AG09309 (cell line): ENCODE results near the gene GAB3.

Source experiments
- DNase-seq: peaks from one replicate; pipeline ENCODE4 v3.0.0-alpha.2; 2010; ENCODE audit warnings: low read depth
- H3K4me3 ChIP-seq: 2 replicates; pipeline ENCODE4 v1.5.1; 2011; ENCODE audit warnings: mild to moderate bottlenecking, low read depth, low read length, moderate library complexity; ENCODE audit not compliant: control insufficient read depth
- TF ChIP-seq, protein P1 (sequence below): IDR thresholded peaks from 2 replicates; pipeline ENCODE4 v1.5.1; 2011; ENCODE audit warnings: mild to moderate bottlenecking, low read depth, low read length, inconsistent platforms; ENCODE audit not compliant: insufficient read depth, control insufficient read depth; ENCODE audit errors: missing control alignments

GAB3 gene

GRCh38 chrX:154737136-154737535 lies 13.7 kb downstream of the GAB3 start:
- TF ChIP-seq, protein P1, sequence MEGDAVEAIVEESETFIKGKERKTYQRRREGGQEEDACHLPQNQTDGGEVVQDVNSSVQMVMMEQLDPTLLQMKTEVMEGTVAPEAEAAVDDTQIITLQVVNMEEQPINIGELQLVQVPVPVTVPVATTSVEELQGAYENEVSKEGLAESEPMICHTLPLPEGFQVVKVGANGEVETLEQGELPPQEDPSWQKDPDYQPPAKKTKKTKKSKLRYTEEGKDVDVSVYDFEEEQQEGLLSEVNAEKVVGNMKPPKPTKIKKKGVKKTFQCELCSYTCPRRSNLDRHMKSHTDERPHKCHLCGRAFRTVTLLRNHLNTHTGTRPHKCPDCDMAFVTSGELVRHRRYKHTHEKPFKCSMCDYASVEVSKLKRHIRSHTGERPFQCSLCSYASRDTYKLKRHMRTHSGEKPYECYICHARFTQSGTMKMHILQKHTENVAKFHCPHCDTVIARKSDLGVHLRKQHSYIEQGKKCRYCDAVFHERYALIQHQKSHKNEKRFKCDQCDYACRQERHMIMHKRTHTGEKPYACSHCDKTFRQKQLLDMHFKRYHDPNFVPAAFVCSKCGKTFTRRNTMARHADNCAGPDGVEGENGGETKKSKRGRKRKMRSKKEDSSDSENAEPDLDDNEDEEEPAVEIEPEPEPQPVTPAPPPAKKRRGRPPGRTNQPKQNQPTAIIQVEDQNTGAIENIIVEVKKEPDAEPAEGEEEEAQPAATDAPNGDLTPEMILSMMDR, result no peak
- no peak for DNase-seq

GRCh38 chrX:154735695-154736393 lies 15.0 kb downstream of the GAB3 start:
- no peak for DNase-seq
- TF ChIP-seq, protein P1, result no peak
- H3K4me3 ChIP-seq, result no peak overlapping the region

More at GRCh38 chrX:154737136-154737535, 13.7 kb downstream of the GAB3 start:
- no peak overlapping the region for H3K4me3 ChIP-seq

DNA sequence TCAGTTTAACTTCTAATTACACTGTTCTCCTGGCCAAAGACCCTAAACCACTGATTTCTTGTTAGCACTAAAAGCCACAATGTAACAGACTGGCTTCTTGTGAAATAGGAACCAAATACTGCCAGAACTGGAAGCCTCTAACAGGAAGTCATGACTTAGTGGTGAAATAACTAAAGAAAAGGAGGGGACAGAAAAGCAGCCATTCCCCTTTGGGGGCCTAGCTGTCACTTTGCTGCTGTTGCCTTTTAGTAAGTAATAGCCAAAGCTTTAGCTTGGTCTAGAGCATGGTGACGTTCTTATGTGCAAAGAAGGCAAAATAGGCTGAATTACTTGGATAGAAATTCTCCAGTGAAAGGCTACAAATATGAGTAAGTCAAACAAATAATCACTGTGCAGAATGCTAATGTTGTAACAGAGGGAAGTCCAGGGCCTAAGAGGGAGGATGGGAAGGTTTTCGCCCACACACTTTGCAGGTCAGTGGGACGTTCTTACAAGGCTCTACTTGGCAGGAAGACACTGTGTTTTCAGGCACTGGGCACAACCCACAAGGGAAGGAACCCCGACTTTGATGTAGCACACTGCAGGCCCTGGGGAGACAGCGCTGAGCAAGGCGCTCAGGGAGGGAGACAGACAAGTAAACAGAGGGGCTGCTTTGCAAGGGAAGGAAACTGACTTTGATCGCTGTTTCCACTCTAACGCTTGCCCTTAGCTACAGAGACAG lies 16.7 kb downstream of the GAB3 start:
- TF ChIP-seq, protein P1, result no peak
- DNase-seq, result no peak
- no peak overlapping the region for H3K4me3 ChIP-seq

DNA sequence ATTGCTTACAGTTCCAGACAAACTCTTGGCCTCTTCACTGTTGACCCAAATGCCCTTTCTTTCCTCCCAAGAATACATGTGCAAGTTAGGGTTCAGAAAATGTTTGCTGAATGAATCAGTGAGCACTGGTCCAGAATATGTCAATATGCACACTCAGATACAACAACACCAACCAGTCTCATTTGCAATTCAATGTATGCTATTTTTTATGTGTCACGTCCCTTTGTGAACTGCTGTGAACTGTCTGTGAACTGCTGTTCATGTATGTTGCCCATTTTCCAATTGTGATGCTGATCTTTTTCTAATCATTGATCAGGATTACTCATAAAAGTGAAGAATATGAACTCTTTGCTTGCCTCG lies 17.8 kb downstream of the GAB3 start:
- no peak for DNase-seq
- no peak overlapping the region for H3K4me3 ChIP-seq
- TF ChIP-seq, protein P1, result no peak

DNA sequence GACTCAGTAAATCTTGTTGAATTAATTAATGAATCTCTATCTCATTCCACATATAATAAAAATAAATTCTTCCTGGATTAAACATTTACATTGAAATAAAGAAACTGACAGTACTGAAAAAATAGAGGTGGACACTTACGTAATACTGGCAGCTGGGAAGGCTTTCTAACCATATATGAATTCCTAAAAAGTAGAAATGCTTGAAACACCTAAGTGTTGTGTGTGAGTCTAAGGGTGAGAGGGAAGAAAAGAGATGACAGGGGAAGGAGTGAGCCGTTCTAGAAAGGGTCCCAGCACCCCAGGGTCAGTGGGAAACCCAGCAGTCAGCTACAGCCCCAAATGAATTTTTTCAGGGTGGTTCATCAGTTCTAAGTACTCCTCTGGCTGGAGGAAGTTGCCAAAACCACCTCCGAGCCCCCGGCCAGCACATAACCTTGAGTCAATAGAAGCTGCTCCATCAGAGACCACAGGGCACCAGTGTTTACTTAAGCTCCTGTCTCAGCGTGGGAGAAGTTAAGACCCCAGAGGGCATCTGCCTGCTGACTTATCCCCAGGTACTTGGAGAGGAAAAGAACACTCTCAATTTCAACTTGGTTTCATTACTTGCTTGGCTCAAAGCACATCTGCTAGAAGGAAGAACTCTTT lies 18.3 kb downstream of the GAB3 start:
- no peak overlapping the region for H3K4me3 ChIP-seq
- no peak for DNase-seq
- TF ChIP-seq, protein P1, result no peak

- DNase-seq, result no peak
- H3K4me3 ChIP-seq, result no peak overlapping the region
- TF ChIP-seq, protein P1, result no peak
Observed at GRCh38 chrX:154731881-154732280, 19.0 kb downstream of the GAB3 start.
